GM18511 (cell line): Measurements from ENCODE around the gene C2CD3.

ENCODE experiments used
- ATAC-seq: cut with Tn5 transposase; IDR thresholded peaks from one replicate; pipeline ENCODE4 v1.9.1; 2021; ENCODE audit warnings: mild to moderate bottlenecking, moderate library complexity; ENCODE audit not compliant: unreplicated experiment

Gene C2CD3

GRCh38 chr11:73983741-73984538 lies 186.9 kb downstream of the C2CD3 start:
- ATAC-seq = no peak

- peak; percentile 78 for ATAC-seq
Observed at GRCh38 chr11:73982990-73983740, 187.6 kb downstream of the C2CD3 start.

- peak; percentile 63 for ATAC-seq
Observed at GRCh38 chr11:73982595-73982989, 188.2 kb downstream of the C2CD3 start, which contains the start of gene UCP2. Gene UCP2 (minus strand): TSS chr11:73982843. CDS start chr11:73978378, 4,465 bp downstream.

- ATAC-seq = no peak
Observed at GRCh38 chr11:73981051-73981805, 189.6 kb downstream of the C2CD3 start.

- ATAC-seq = peak; percentile 58
Observed at GRCh38 chr11:73980001-73980961, 190.5 kb downstream of the C2CD3 start.

- no peak for ATAC-seq
Observed at GRCh38 chr11:73978576-73979086, 192.2 kb downstream of the C2CD3 start.

GRCh38 chr11:73977856-73978519 lies 192.8 kb downstream of the C2CD3 start:
- no peak for ATAC-seq

GRCh38 chr11:73976451-73977151 lies 194.2 kb downstream of the C2CD3 start:
- no peak for ATAC-seq

GRCh38 chr11:73975479-73975757 lies 195.4 kb downstream of the C2CD3 start:
- ATAC-seq = no peak

GRCh38 chr11:73974604-73975478 lies 196.0 kb downstream of the C2CD3 start:
- ATAC-seq = no peak

- ATAC-seq = no peak
Observed at GRCh38 chr11:73972620-73973449, 198.0 kb downstream of the C2CD3 start.

- no peak for ATAC-seq
Observed at GRCh38 chr11:73972187-73972586, 198.6 kb downstream of the C2CD3 start.

- ATAC-seq = no peak
Observed at GRCh38 chr11:73971175-73971719, 199.6 kb downstream of the C2CD3 start.

- ATAC-seq = no peak
Observed at GRCh38 chr11:73969991-73970800, 200.6 kb downstream of the C2CD3 start.

GRCh38 chr11:73969091-73969490 lies 201.7 kb downstream of the C2CD3 start:
- no peak for ATAC-seq

- ATAC-seq = no peak
Observed at GRCh38 chr11:73968356-73968966, 202.3 kb downstream of the C2CD3 start.
